Measurements from ENCODE around the gene RPL13A. TPM values are rescaled to one million over a fixed set of nuclear protein-coding genes. Genes with fewer than 3 reads are reported as not detected.

Gene RPL13A
- total and polyA plus RNA-seq, 2 donors (not counting 3 experiments of a cell fraction or from before 2014, with no cell fraction given): 2,291 to 4,148 TPM

- FAIRE-seq (no peak), DNase-seq (ENCODE audit: low read depth, low spot score) (peak; percentile 50)
- Histone ChIP-seq H3K4me1 (ENCODE audit: control insufficient read depth, extremely low read depth, insufficient read depth, low read length) (peaks cover 15% of the 10 kb centered on the region), H3K79me2 (ENCODE audit: control insufficient read depth, insufficient read depth, low read length) (no peaks in the 10 kb centered on the region), H3K9ac (replicated peaks; ENCODE audit: extremely low read depth, insufficient read depth, low read length) (no peak overlapping the region), H3K9me3 (replicated peaks; ENCODE audit: control insufficient read depth, insufficient read depth, low read length) (no peaks in the 10 kb centered on the region), H3K4me3 (replicated peaks in 1 of 3; ENCODE audit: insufficient read depth in 1 of 3, low read depth in 1 of 3, low read length in 3 of 3) (no peak overlapping the region), H3K36me3 (ENCODE audit: control insufficient read depth in 2 of 2, extremely low read depth in 1 of 2, insufficient read depth in 2 of 2, low read length in 2 of 2) (peaks cover 0 to 2% of the 10 kb centered on the region in 2 experiments), H3K27ac (ENCODE audit: insufficient read depth, low read depth, low read length) (no peak overlapping the region), H3K9me1 (replicated peaks; ENCODE audit: control insufficient read depth, extremely low read depth, insufficient read depth, low read length) (no peaks in the 10 kb centered on the region), H4K20me1 (replicated peaks; ENCODE audit: control insufficient read depth, extremely low read depth, insufficient read depth, low read length) (no peaks in the 10 kb centered on the region), H3K4me2 (ENCODE audit: insufficient read depth, low read length) (no peak overlapping the region), H2AFZ (ENCODE audit: low read depth, low read length) (no peak overlapping the region), H3K27me3 (ENCODE audit: control insufficient read depth in 2 of 2, insufficient read depth in 2 of 2, low read length in 2 of 2) (no peaks in the 10 kb centered on the region)
- TF ChIP-seq POLR2AphosphoS5 (IDR thresholded peaks at IDR 0.05; ENCODE audit: insufficient read depth, low read depth, low read length) (no peak), EZH2 (IDR thresholded peaks at IDR 0.05; ENCODE audit: borderline replicate concordance, low read depth, low read length, severe bottlenecking) (no peak)
- intact Hi-C loops (cut with micrococcal nuclease) (no loop called here), dilution Hi-C loops (cut with MboI; ENCODE audit: extremely low pct_ligation_motif_present, low sequenced_read_pairs) (no loop called here)
- POLR2A ChIA-PET: interaction anchor here (1.8 kb wide), 1 partner anchor 12 kb away, joined by 5 read pairs; the partner anchor contains the start of gene RCN3
- CTCF ChIA-PET: interaction anchor here (1.8 kb wide), 1 partner anchor 31 kb away, joined by 10 read pairs; no protein-coding TSS in a partner anchor
- BruUV-seq (replicated peaks): no TSS peak
These were observed 28.4 kb downstream of the RPL13A start for GRCh38 chr19:49515767-49516166.

- H3K79me2 ChIP-seq (ENCODE audit: control insufficient read depth, insufficient read depth, low read length): no peaks in the 10 kb centered on the region
- peaks cover 6% of the 10 kb centered on the region for H3K4me1 ChIP-seq (ENCODE audit: control insufficient read depth, extremely low read depth, insufficient read depth, low read length)
- H3K4me2 ChIP-seq (ENCODE audit: insufficient read depth, low read length): no peak overlapping the region
- FAIRE-seq (peak; percentile 21), DNase-seq (ENCODE audit: low read depth, low spot score) (no peak)
- dilution Hi-C loops (cut with MboI; ENCODE audit: extremely low pct_ligation_motif_present, low sequenced_read_pairs) (no loop called here), intact Hi-C loops (cut with micrococcal nuclease) (no loop called here)
- TF ChIP-seq FOS (IDR thresholded peaks at IDR 0.05; ENCODE audit: borderline replicate concordance, insufficient read depth, low read length) (no peak), GATA2 (IDR thresholded peaks at IDR 0.05; ENCODE audit: insufficient read depth, insufficient read length, low read depth, low read length) (no peak), MAX (IDR thresholded peaks at IDR 0.05; ENCODE audit: insufficient read depth, insufficient read length) (no peak), MYC (IDR thresholded peaks at IDR 0.05; ENCODE audit: low read depth, low read length) (no peak), CTCF (IDR thresholded peaks at IDR 0.05; ENCODE audit: extremely low read depth in 1 of 2, insufficient read depth in 1 of 2, low read depth in 1 of 2, low read length in 2 of 2) (no peak), EZH2 (IDR thresholded peaks at IDR 0.05; ENCODE audit: borderline replicate concordance, low read depth, low read length, severe bottlenecking) (no peak), POLR2A (IDR thresholded peaks at IDR 0.05; ENCODE audit: low read depth, low read length) (no peak), POLR2AphosphoS5 (IDR thresholded peaks at IDR 0.05; ENCODE audit: insufficient read depth, low read depth, low read length) (no peak)
- ChIA-PET POLR2A (no interaction called here), CTCF (interaction anchor here (0.8 kb wide), 1 partner anchor 52 kb away, joined by 3 read pairs; no protein-coding TSS in a partner anchor)
- no peaks in the 10 kb centered on the region for H3K9me3 ChIP-seq (replicated peaks; ENCODE audit: control insufficient read depth, insufficient read depth, low read length)
- no peak overlapping the region for H2AFZ ChIP-seq (ENCODE audit: low read depth, low read length)
- no peaks in the 10 kb centered on the region for H4K20me1 ChIP-seq (replicated peaks; ENCODE audit: control insufficient read depth, extremely low read depth, insufficient read depth, low read length)
- BruUV-seq (replicated peaks): no TSS peak
- H3K9me1 ChIP-seq (replicated peaks; ENCODE audit: control insufficient read depth, extremely low read depth, insufficient read depth, low read length): no peaks in the 10 kb centered on the region
- H3K36me3 ChIP-seq (ENCODE audit: control insufficient read depth in 2 of 2, extremely low read depth in 1 of 2, insufficient read depth in 2 of 2, low read length in 2 of 2): peaks cover 0 to 4% of the 10 kb centered on the region in 2 experiments
- no peak overlapping the region for H3K27ac ChIP-seq (ENCODE audit: insufficient read depth, low read depth, low read length)
- no peak overlapping the region for H3K4me3 ChIP-seq (replicated peaks in 1 of 3; ENCODE audit: insufficient read depth in 1 of 3, low read depth in 1 of 3, low read length in 3 of 3)
- H3K9ac ChIP-seq (replicated peaks; ENCODE audit: extremely low read depth, insufficient read depth, low read length): no peak overlapping the region
- no peaks in the 10 kb centered on the region for H3K27me3 ChIP-seq (ENCODE audit: control insufficient read depth in 2 of 2, insufficient read depth in 2 of 2, low read length in 2 of 2)
These were observed 30.6 kb downstream of the RPL13A start for GRCh38 chr19:49518033-49518432.
